ENCODE results near the gene ACY1.
"Not testable (repeated sequence)": the region's sequence is repeated elsewhere in the genome, so short reads cannot be mapped to it uniquely, and the experiment has no call there.

Gene ACY1

GRCh38 chr3:52030714-52031310, 47.5 kb downstream of the ACY1 start:
- DNase-seq, result no peak

- DNase-seq, result no peak
Observed at GRCh38 chr3:52031896-52032295, 48.6 kb downstream of the ACY1 start.

GRCh38 chr3:52032702-52033408, 49.5 kb downstream of the ACY1 start:
- DNase-seq, result no peak

GRCh38 chr3:52033748-52034147, 50.4 kb downstream of the ACY1 start:
- DNase-seq, result not testable (repeated sequence)

- DNase-seq, result no peak
Observed at GRCh38 chr3:52034212-52034611, 50.9 kb downstream of the ACY1 start.

- no peak for DNase-seq
Observed at GRCh38 chr3:52034651-52035050, 51.3 kb downstream of the ACY1 start.

- no peak for DNase-seq
Observed at GRCh38 chr3:52036222-52036694, 52.9 kb downstream of the ACY1 start.

- DNase-seq, result no peak
Observed at GRCh38 chr3:52036829-52037228, 53.5 kb downstream of the ACY1 start.

GRCh38 chr3:52037291-52037690, 54.0 kb downstream of the ACY1 start:
- no peak for DNase-seq

- DNase-seq, result no peak
Observed at GRCh38 chr3:52038227-52038626, 54.9 kb downstream of the ACY1 start.

Measured in NCI-H1092 (cell line).